H9 (cell line): ENCODE data around the gene PDE7B. TPM values are rescaled to one million over a fixed set of nuclear protein-coding genes. Genes with fewer than 3 reads are reported as not detected.

Experiments used
- DNase-seq: peaks from one replicate; pipeline ENCODE4 v3.0.0-alpha.2; 2017
- H2AFZ ChIP-seq: one replicate; pipeline ENCODE4 v1.6.1; 2013; ENCODE audit warnings: mild to moderate bottlenecking, low read length, control low read depth, moderate library complexity
- H2AK5ac ChIP-seq: 2 replicates; pipeline ENCODE4 v1.6.1; 2013; ENCODE audit warnings: low read length, control low read depth, mixed read lengths; ENCODE audit not compliant: insufficient read length
- H2BK120ac ChIP-seq: one replicate; pipeline ENCODE4 v1.6.1; 2013; ENCODE audit warnings: low read depth, mild to moderate bottlenecking, low read length, control low read depth, inconsistent platforms; ENCODE audit not compliant: poor library complexity, severe bottlenecking
- H2BK12ac ChIP-seq: 2 replicates; pipeline ENCODE4 v1.6.1; 2013; ENCODE audit warnings: low read length, control low read depth, mixed read lengths, low read depth; ENCODE audit not compliant: insufficient read length
- H2BK15ac ChIP-seq: 2 replicates; pipeline ENCODE4 v1.6.1; 2013; ENCODE audit warnings: low read depth, low read length, control low read depth
- H2BK20ac ChIP-seq: one replicate; pipeline ENCODE4 v1.6.1; 2013; ENCODE audit warnings: low read depth, mild to moderate bottlenecking, low read length, control low read depth, inconsistent platforms; ENCODE audit not compliant: poor library complexity, severe bottlenecking
- H2BK5ac ChIP-seq: 2 replicates; pipeline ENCODE4 v1.6.1; 2013; ENCODE audit warnings: low read length, control low read depth, mixed read lengths; ENCODE audit not compliant: insufficient read length
- H3K14ac ChIP-seq: 2 replicates; pipeline ENCODE4 v1.6.1; 2013; ENCODE audit warnings: low read length, control low read depth; ENCODE audit not compliant: insufficient read depth
- H3K18ac ChIP-seq: 2 replicates; pipeline ENCODE4 v1.6.1; 2013; ENCODE audit warnings: low read depth, mild to moderate bottlenecking, mixed read lengths, low read length, control low read depth; ENCODE audit not compliant: insufficient read length
- H3K23ac ChIP-seq: 2 replicates; pipeline ENCODE4 v1.6.1; 2013; ENCODE audit warnings: low read length, control low read depth, mixed read lengths, low read depth; ENCODE audit not compliant: insufficient read length
- H3K23me2 ChIP-seq: 2 replicates; pipeline ENCODE4 v1.6.1; 2013; ENCODE audit warnings: low read depth, mild to moderate bottlenecking, mixed read lengths, low read length, control low read depth; ENCODE audit not compliant: insufficient read length, poor library complexity, severe bottlenecking
- H3K27ac ChIP-seq: 2 replicates; pipeline ENCODE4 v1.5.1; 2013; ENCODE audit warnings: low read length, control low read depth, mixed read lengths, low read depth; ENCODE audit not compliant: insufficient read length
- H3K27me3 ChIP-seq: 2 replicates; pipeline ENCODE4 v1.6.1; 2013; ENCODE audit warnings: low read length, control low read depth, inconsistent platforms; ENCODE audit not compliant: insufficient read depth
- H3K4ac ChIP-seq: 2 replicates; pipeline ENCODE4 v1.6.1; 2013; ENCODE audit warnings: low read depth, mild to moderate bottlenecking, control low read depth, inconsistent platforms, low read length, moderate library complexity
- H3K4me1 ChIP-seq: 2 replicates; pipeline ENCODE4 v1.6.1; 2013; ENCODE audit warnings: low read length, control low read depth, inconsistent platforms; ENCODE audit not compliant: insufficient read depth
- H3K4me2 ChIP-seq: 2 replicates; pipeline ENCODE4 v1.6.1; 2013; ENCODE audit warnings: low read length, control low read depth, mixed read lengths; ENCODE audit not compliant: insufficient read length, insufficient read depth
- H3K56ac ChIP-seq: 2 replicates; pipeline ENCODE4 v1.6.1; 2013; ENCODE audit warnings: low read depth, mild to moderate bottlenecking, mixed read lengths, low read length, control low read depth; ENCODE audit not compliant: insufficient read length
- H3K79me1 ChIP-seq: 2 replicates; pipeline ENCODE4 v1.6.1; 2013; ENCODE audit warnings: low read depth, mild to moderate bottlenecking, moderate library complexity, low read length, control low read depth, inconsistent platforms; ENCODE audit not compliant: insufficient read depth, poor library complexity, severe bottlenecking
- H3K79me2 ChIP-seq: 2 replicates; pipeline ENCODE4 v1.6.1; 2013; ENCODE audit warnings: low read length, control low read depth, inconsistent platforms; ENCODE audit not compliant: insufficient read depth
- H3K9ac ChIP-seq: 2 replicates; pipeline ENCODE4 v1.6.1; 2013; ENCODE audit warnings: low read length, control low read depth, mixed read lengths; ENCODE audit not compliant: insufficient read length; ENCODE audit errors: extremely low read depth
- H3K9me3 ChIP-seq: one replicate; pipeline ENCODE4 v1.6.1; 2013; ENCODE audit warnings: low read depth, low read length, inconsistent platforms; ENCODE audit not compliant: control insufficient read depth
- H3T11ph ChIP-seq: one replicate; pipeline ENCODE4 v1.6.1; 2013; ENCODE audit warnings: mild to moderate bottlenecking, low read length, control low read depth, inconsistent platforms
- H4K20me1 ChIP-seq: one replicate; pipeline ENCODE4 v1.6.1; 2013; ENCODE audit not compliant: control insufficient read depth, insufficient read length, insufficient read depth
- H4K5ac ChIP-seq: 2 replicates; pipeline ENCODE4 v1.6.1; 2013; ENCODE audit warnings: low read depth, mild to moderate bottlenecking, mixed read lengths, low read length, control low read depth; ENCODE audit not compliant: insufficient read length
- H4K8ac ChIP-seq: replicated peaks from 2 replicates; pipeline ENCODE4 v1.6.1; 2013; ENCODE audit warnings: low read length, control low read depth, mixed read lengths, low read depth; ENCODE audit not compliant: insufficient read length
- H4K91ac ChIP-seq: 2 replicates; pipeline ENCODE4 v1.6.1; 2013; ENCODE audit warnings: low read depth, mild to moderate bottlenecking, moderate library complexity, mixed read lengths, low read length, control low read depth; ENCODE audit not compliant: insufficient read length
- H3K27ac Mint-ChIP-seq, 3 experiments: 2 replicates in 2 of 3; 3 replicates in 1 of 3; pipeline ENCODE4 v1.8.0; 2020 to 2021; ENCODE audit warnings: mixed read lengths in 3 of 3, mild to moderate bottlenecking in 1 of 3, moderate library complexity in 1 of 3
- H3K27me3 Mint-ChIP-seq: 2 replicates; pipeline ENCODE4 v1.8.0; 2021; ENCODE audit warnings: low read depth, mild to moderate bottlenecking, moderate library complexity, mixed read lengths
- H3K36me3 Mint-ChIP-seq, 3 experiments: 2 replicates in 2 of 3; 3 replicates in 1 of 3; pipeline ENCODE4 v1.8.0; 2020 to 2021; ENCODE audit warnings: low read depth in 3 of 3, mixed read lengths in 3 of 3; ENCODE audit not compliant: insufficient read depth in 1 of 3
- H3K4me1 Mint-ChIP-seq, 2 experiments: 2 replicates each; pipeline ENCODE4 v1.8.0; 2020; ENCODE audit warnings: mixed read lengths in 2 of 2
- H3K4me3 Mint-ChIP-seq, 2 experiments: 2 replicates in 1 of 2; 3 replicates in 1 of 2; pipeline ENCODE4 v1.8.0; 2020 to 2021; ENCODE audit warnings: mild to moderate bottlenecking in 2 of 2, mixed read lengths in 2 of 2, moderate library complexity in 1 of 2
- H3K9me3 Mint-ChIP-seq, 2 experiments: 2 replicates in 1 of 2; 3 replicates in 1 of 2; pipeline ENCODE4 v1.8.0; 2020; ENCODE audit warnings: mild to moderate bottlenecking in 2 of 2, mixed read lengths in 2 of 2, moderate library complexity in 1 of 2
- CTCF ChIP-seq: fragments of 200-600 bp; sonication (generic); conservative IDR thresholded peaks from 3 replicates; pipeline ENCODE4 v1.8.0; 2021; ENCODE audit warnings: antibody characterized with exemption, mild to moderate bottlenecking
- WGBS: extraction: QIAGEN DNeasy Blood & Tissue Kit; methylation state at CpG from one replicate; pipeline ENCODE4 v1.1.7; 2013; ENCODE audit warnings: missing lambda C conversion rate, low lambda C conversion rate, mixed read lengths; ENCODE audit not compliant: insufficient read length; ENCODE audit errors: extremely low coverage; 5-methylcytosine and 5-hydroxymethylcytosine counted together
- total RNA-seq: library from RNA; stranded (reverse); gene quantifications from 2 replicates; pipeline ENCODE4 v1.2.1, GENCODE V29; 2021

PDE7B gene
- total RNA-seq, 1 experiment from 2014 or later, result not detected

GRCh38 chr6:136181861-136182260 lies 330.4 kb downstream of the PDE7B start:
- Histone ChIP-seq H2BK20ac (no peak overlapping the region), H2AK5ac (no peak overlapping the region), H3K56ac (no peak overlapping the region), H3T11ph (no peak overlapping the region), H2AFZ (no peak overlapping the region), H3K9ac (no peak overlapping the region), H3K4ac (no peak overlapping the region), H3K14ac (no peak overlapping the region), H4K91ac (no peak overlapping the region), H3K79me1 (no peaks in the 10 kb centered on the region), H3K27me3 (no peaks in the 10 kb centered on the region), H3K18ac (no peak overlapping the region), H2BK5ac (no peak overlapping the region), H4K5ac (no peak overlapping the region), H2BK12ac (no peak overlapping the region), H3K4me2 (no peak overlapping the region), H3K23me2 (no peaks in the 10 kb centered on the region), H2BK120ac (no peak overlapping the region), H4K20me1 (no peaks in the 10 kb centered on the region), H4K8ac (no peak overlapping the region), H3K79me2 (no peaks in the 10 kb centered on the region), H3K23ac (no peak overlapping the region), H3K9me3 (no peaks in the 10 kb centered on the region), H2BK15ac (no peak overlapping the region), H3K4me1 (no peaks in the 10 kb centered on the region), H3K27ac (no peak overlapping the region)
- Mint-ChIP-seq H3K27me3 (no peaks in the 10 kb centered on the region), H3K4me3 (no peak overlapping the region), H3K36me3 (no peaks in the 10 kb centered on the region), H3K4me1 (no peaks in the 10 kb centered on the region), H3K27ac (no peak overlapping the region), H3K9me3 (no peaks in the 10 kb centered on the region)
- TF ChIP-seq CTCF, result no peak
- DNase-seq, result no peak
- WGBS, result no CpG with 5 or more reads among the region's 1 CpG
